Activated CD8-positive, alpha-beta memory T cell treated with anti-CD3 and anti-CD28 coated beads for 36 hours (primary cell): ENCODE measurements around the gene RBPJL. TPM values are rescaled to one million over a fixed set of nuclear protein-coding genes. Genes with fewer than 3 reads are reported as not detected.

ENCODE experiments used
- CTCF ChIA-PET: fragments of 350-600 bp; sonication (Branson Sonifier 250); formaldehyde crosslinking; loops from one replicate; lab custom pipeline; 2021; ENCODE audit warnings: antibody characterized with exemption; lab: Charles Lee
- POLR2A ChIA-PET: fragments of 350-600 bp; sonication (Branson Sonifier 250); formaldehyde crosslinking; loops from one replicate; lab custom pipeline; 2021; ENCODE audit warnings: antibody characterized with exemption; lab: Charles Lee
- total RNA-seq, 2 experiments: library from RNA; stranded (reverse); gene quantifications; one replicate each; pipeline ENCODE4 v1.2.3, GENCODE V29; 2021

The RBPJL gene
- total RNA-seq, 2 experiments from 2014 or later: not detected

DNA sequence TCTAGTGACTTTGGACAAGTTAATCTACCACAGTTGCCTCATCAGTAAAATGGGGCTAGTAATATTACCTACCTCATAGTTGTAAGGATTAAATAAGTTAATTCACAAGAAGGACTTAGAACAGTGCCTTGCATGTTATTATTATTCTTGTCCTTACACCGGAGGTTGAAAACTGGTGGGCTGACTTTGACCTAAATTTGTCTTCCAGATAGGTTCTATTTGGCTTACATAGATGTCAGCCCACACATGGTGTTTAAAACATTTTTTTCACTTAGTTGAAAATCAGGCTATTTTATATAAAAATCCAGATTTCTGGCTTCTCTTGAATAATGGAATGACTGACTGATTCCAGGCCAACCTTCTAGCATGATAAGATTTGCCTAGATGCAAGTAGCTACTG, 59.6 kb downstream of the RBPJL start:
- CTCF ChIA-PET: interaction anchor here (0.7 to 6.6 kb wide), 5 partner anchors 6 to 72 kb away, joined by 3 to 63 read pairs (median 3); no protein-coding TSS in a partner anchor
- POLR2A ChIA-PET: no interaction called here

DNA sequence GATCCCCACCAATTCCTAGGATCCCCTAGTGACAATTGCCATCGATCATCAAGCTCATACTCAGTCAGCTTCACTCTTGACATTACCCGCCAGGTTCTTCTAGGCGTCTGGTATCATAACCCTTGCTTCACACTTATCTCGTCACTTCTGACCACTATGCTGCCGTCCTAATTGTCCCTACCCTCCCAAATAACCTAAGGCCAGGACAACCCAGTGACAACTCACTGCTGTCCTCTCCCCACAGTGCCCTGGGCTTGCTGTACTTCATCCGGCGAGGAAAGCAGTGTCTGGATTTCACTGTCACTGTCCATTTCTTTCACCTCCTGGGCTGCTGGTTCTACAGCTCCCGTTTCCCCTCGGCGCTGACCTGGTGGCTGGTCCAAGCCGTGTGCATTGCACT, 60.0 kb downstream of the RBPJL start:
- ChIA-PET CTCF (interaction anchor here (0.6 to 6.6 kb wide), 4 partner anchors 6 to 70 kb away, joined by 3 to 63 read pairs (median 3); no protein-coding TSS in a partner anchor), POLR2A (no interaction called here)

DNA sequence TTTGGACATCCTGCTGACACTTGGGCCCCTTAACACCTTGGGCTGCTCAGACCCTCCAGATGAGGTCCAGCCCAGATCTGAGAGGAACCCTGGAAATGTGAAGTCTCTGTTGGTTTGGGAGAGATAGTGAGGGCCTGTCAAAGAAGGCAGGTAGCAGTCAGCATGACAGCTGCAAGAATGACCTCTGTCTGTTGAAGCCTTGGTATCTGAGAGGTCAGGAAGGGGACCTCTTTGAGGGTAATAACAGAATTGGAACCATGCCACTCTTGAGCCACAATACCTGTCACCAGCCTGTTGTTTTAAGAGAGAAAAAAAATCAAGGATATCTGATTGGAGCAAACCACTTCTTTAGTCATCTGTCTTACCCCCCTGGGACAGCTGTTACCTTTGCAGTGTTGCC, 60.5 kb downstream of the RBPJL start:
- CTCF ChIA-PET: interaction anchor here (0.6 to 6.6 kb wide), 3 partner anchors 6 to 70 kb away, joined by 3 to 63 read pairs (median 3); no protein-coding TSS in a partner anchor
- POLR2A ChIA-PET: no interaction called here

Other genes starting within 250 kb of the RBPJL start
- gene KCNS1, start 205.7 kb upstream of the RBPJL start, total RNA-seq: under 1 TPM; 0.52 to 0.70 TPM
- gene WFDC5, start 191.7 kb upstream of the RBPJL start, total RNA-seq: not detected
- not detected for gene WFDC12, start 182.4 kb upstream of the RBPJL start, total RNA-seq
- gene PI3, start 131.9 kb upstream of the RBPJL start, total RNA-seq: not detected
- gene SEMG1, start 99.8 kb upstream of the RBPJL start, total RNA-seq: not detected
- gene SEMG2, start 85.5 kb upstream of the RBPJL start, total RNA-seq: not detected
- gene SLPI, start 52.3 kb upstream of the RBPJL start, total RNA-seq: not detected
- gene MATN4, start 1.5 kb downstream of the RBPJL start, total RNA-seq: under 1 TPM; 0.32 to 0.36 TPM
- gene SDC4, start 41.6 kb downstream of the RBPJL start, total RNA-seq: 10 to 100 TPM; 88.0 to 88.3 TPM
- gene SYS1, start 56.3 kb downstream of the RBPJL start, total RNA-seq: 10 to 100 TPM; 33.2 to 38.8 TPM
- under 1 TPM in 1 of 2 experiments, not detected in 1; 0.19 TPM for gene TP53TG5, start 71.5 kb downstream of the RBPJL start, total RNA-seq
- 10 to 100 TPM; 10.4 to 10.6 TPM for gene DBNDD2, start 101.4 kb downstream of the RBPJL start, total RNA-seq
- gene PIGT, start 109.3 kb downstream of the RBPJL start, total RNA-seq: 10 to 100 TPM; 76.6 to 80.1 TPM
- not detected for gene WFDC2, start 162.9 kb downstream of the RBPJL start, total RNA-seq
- not detected for gene SPINT3, start 208.8 kb downstream of the RBPJL start, total RNA-seq
- not detected for gene WFDC6, start 232.6 kb downstream of the RBPJL start, total RNA-seq
- gene EPPIN, start 240.6 kb downstream of the RBPJL start, total RNA-seq: not detected